ENCODE measurements around the gene BOK.
"Not testable (repeated sequence)": the region's sequence is repeated elsewhere in the genome, so short reads cannot be mapped to it uniquely, and the experiment has no call there.

BOK gene

GRCh38 chr2:241567776-241568175 lies 9.2 kb downstream of the BOK start:
- DNase-seq (ENCODE audit: extremely low read depth, low read depth), result no peak
- no peak for TF ChIP-seq CTCF (IDR thresholded peaks at IDR 0.05; ENCODE audit: low read depth, low read length, missing control alignments)
- H3K4me3 ChIP-seq (replicated peaks; ENCODE audit: low read depth, low read length), result no peak overlapping the region

GRCh38 chr2:241568726-241569125 lies 10.2 kb downstream of the BOK start:
- H3K4me3 ChIP-seq (replicated peaks; ENCODE audit: low read depth, low read length), result no peak overlapping the region
- no peak for TF ChIP-seq CTCF (IDR thresholded peaks at IDR 0.05; ENCODE audit: low read depth, low read length, missing control alignments)
- DNase-seq (ENCODE audit: extremely low read depth, low read depth), result no peak

GRCh38 chr2:241569831-241570281 lies 11.3 kb downstream of the BOK start:
- no peak for TF ChIP-seq CTCF (IDR thresholded peaks at IDR 0.05; ENCODE audit: low read depth, low read length, missing control alignments)
- no peak for DNase-seq (ENCODE audit: extremely low read depth, low read depth)
- no peak overlapping the region for H3K4me3 ChIP-seq (replicated peaks; ENCODE audit: low read depth, low read length)

GRCh38 chr2:241570961-241571581 lies 12.5 kb downstream of the BOK start:
- H3K4me3 ChIP-seq (replicated peaks; ENCODE audit: low read depth, low read length), result no peak overlapping the region
- DNase-seq (ENCODE audit: extremely low read depth, low read depth), result no peak
- TF ChIP-seq CTCF (IDR thresholded peaks at IDR 0.05; ENCODE audit: low read depth, low read length, missing control alignments), result no peak

GRCh38 chr2:241571821-241572620 lies 13.5 kb downstream of the BOK start:
- no peak overlapping the region for H3K4me3 ChIP-seq (replicated peaks; ENCODE audit: low read depth, low read length)
- no peak for DNase-seq (ENCODE audit: extremely low read depth, low read depth)
- TF ChIP-seq CTCF (IDR thresholded peaks at IDR 0.05; ENCODE audit: low read depth, low read length, missing control alignments), result no peak

- H3K4me3 ChIP-seq (replicated peaks; ENCODE audit: low read depth, low read length); DNase-seq (ENCODE audit: extremely low read depth, low read depth): not testable (repeated sequence)
These were observed 14.5 kb downstream of the BOK start for GRCh38 chr2:241572915-241573651.

GRCh38 chr2:241573741-241574140 lies 15.2 kb downstream of the BOK start:
- no peak overlapping the region for H3K4me3 ChIP-seq (replicated peaks; ENCODE audit: low read depth, low read length)

More at GRCh38 chr2:241573741-241574140, 15.2 kb downstream of the BOK start:
- DNase-seq (ENCODE audit: extremely low read depth, low read depth), result no peak
- TF ChIP-seq CTCF (IDR thresholded peaks at IDR 0.05; ENCODE audit: low read depth, low read length, missing control alignments), result no peak
